HepG2 (cell line): ENCODE data around the gene SEC24A. TPM values are rescaled to one million over a fixed set of nuclear protein-coding genes. Genes with fewer than 3 reads are reported as not detected.

Experiments used
- ATAC-seq: fragments of 200-7000 bp; cut with Tn5 transposase; 3 replicates; pipeline ENCODE4 v1.9.1; 2020; ENCODE audit warnings: mild to moderate bottlenecking, moderate library complexity
- BruUV-seq: library from RNA; stranded (reverse); fragments of 400-500 nt; replicated peaks from 2 replicates; lab custom pipeline; 2021; lab: Mats Ljungman, UMichigan
- CTCF ChIA-PET: fragments of 300-600 bp; formaldehyde crosslinking; extraction: SDS; loops from one replicate; lab custom pipeline; 2021; ENCODE audit warnings: low total read pairs, inconsistent platforms, low intra/inter-chr PET ratio; lab: Yijun Ruan, JAX
- POLR2A ChIA-PET: fragments of 350-600 bp; sonication (Branson Sonifier 250); formaldehyde crosslinking; loops from one replicate; lab custom pipeline; 2020; ENCODE audit warnings: antibody characterized with exemption, inconsistent platforms; lab: Yijun Ruan, JAX
- DNase-seq: peaks from one replicate; pipeline ENCODE4 v3.0.0-alpha.2; 2015; ENCODE audit warnings: low spot score
- FAIRE-seq: peaks from 3 replicates; lab custom pipeline; 2011; peaks lifted over from hg19 to GRCh38; lab: Jason Lieb, UNC
- H2AFZ ChIP-seq: one replicate; pipeline ENCODE4 v1.6.1; 2011; ENCODE audit warnings: low read length, inconsistent platforms
- H3K27ac ChIP-seq: fragments of 300-600 bp; 3 replicates; pipeline ENCODE4 v1.8.0; 2011; ENCODE audit warnings: mixed run types, mild to moderate bottlenecking, mixed read lengths, low read length, inconsistent platforms; ENCODE audit not compliant: insufficient read depth; ENCODE audit errors: extremely low read length
- H3K27me3 ChIP-seq, 2 experiments: fragments of 200-600 bp in 1 of 2; 2 replicates in 1 of 2; 3 replicates in 1 of 2; pipeline versions ENCODE4 v1.6.0 to v1.8.0; 2011; ENCODE audit warnings: low read length in 2 of 2, mild to moderate bottlenecking in 2 of 2, moderate library complexity in 2 of 2, inconsistent platforms in 1 of 2; ENCODE audit not compliant: insufficient read depth in 2 of 2, control insufficient read depth in 1 of 2
- H3K36me3 ChIP-seq, 2 experiments: fragments of 200-600 bp in 1 of 2; replicated peaks in 1 of 2; 2 replicates in 1 of 2; 3 replicates in 1 of 2; pipeline versions ENCODE4 v1.5.1 to v1.8.0; 2011; ENCODE audit warnings: low read length in 2 of 2, inconsistent platforms in 1 of 2; ENCODE audit not compliant: insufficient read depth in 2 of 2, control insufficient read depth in 1 of 2
- H3K4me1 ChIP-seq: 2 replicates; pipeline ENCODE4 v1.5.1; 2012; ENCODE audit warnings: low read length, inconsistent platforms; ENCODE audit not compliant: insufficient read depth
- H3K4me2 ChIP-seq: 2 replicates; pipeline ENCODE4 v1.6.0; 2011; ENCODE audit warnings: low read depth, low read length, inconsistent platforms
- H3K4me3 ChIP-seq, 3 experiments: fragments of 200-600 bp in 1 of 3; sonication (generic), shearing (Covaris generic) in 1 of 3; replicated peaks in 1 of 3; 2 replicates each; pipeline ENCODE4 v1.5.1; 2011 to 2016; ENCODE audit warnings: low read length in 3 of 3, inconsistent platforms in 2 of 3, low read depth in 2 of 3, mild to moderate bottlenecking in 2 of 3, control low read depth in 1 of 3, mixed read lengths in 1 of 3; ENCODE audit not compliant: insufficient read depth in 1 of 3
- H3K79me2 ChIP-seq: one replicate; pipeline ENCODE4 v1.6.1; 2011; ENCODE audit warnings: low read length, inconsistent platforms; ENCODE audit not compliant: insufficient read depth
- H3K9ac ChIP-seq: 2 replicates; pipeline ENCODE4 v1.6.0; 2011; ENCODE audit warnings: mild to moderate bottlenecking, low read depth, low read length, inconsistent platforms; ENCODE audit not compliant: insufficient read depth
- H3K9me3 ChIP-seq: 2 replicates; pipeline ENCODE4 v1.5.1; 2012; ENCODE audit warnings: mild to moderate bottlenecking, low read length
- H4K20me1 ChIP-seq: 2 replicates; pipeline ENCODE4 v1.6.0; 2011; ENCODE audit warnings: inconsistent platforms, mild to moderate bottlenecking, low read length, moderate library complexity; ENCODE audit not compliant: insufficient read depth
- MIER3 ChIP-seq: IDR thresholded peaks from 2 replicates; pipeline ENCODE4 v1.6.1; 2016; ENCODE audit warnings: missing compliant biosample characterization, borderline replicate concordance
- PCBP2 ChIP-seq: fragments of 200-400 bp; formaldehyde crosslinking; optimal IDR thresholded peaks from 2 replicates; pipeline ENCODE3; 2018; ENCODE audit warnings: low read length, low read depth; ENCODE audit not compliant: poor library complexity, severe bottlenecking
- POLR2G ChIP-seq: fragments of 200-400 bp; formaldehyde crosslinking; IDR thresholded peaks from 2 replicates; pipeline ENCODE4 v1.6.1; 2018; ENCODE audit warnings: mild to moderate bottlenecking, low read depth, low read length, moderate library complexity
- RFX1 ChIP-seq: fragments of 450-650 bp; IDR thresholded peaks from 2 replicates; pipeline ENCODE4 v1.6.1; 2017
- RFX5 ChIP-seq: IDR thresholded peaks from 2 replicates; pipeline ENCODE4 v1.6.1; 2011; ENCODE audit warnings: low read depth, low read length, improper control_type of control experiment
- SMARCE1 ChIP-seq: fragments of 450-650 bp; IDR thresholded peaks from 2 replicates; pipeline ENCODE4 v1.6.1; 2017; ENCODE audit warnings: borderline replicate concordance
- SMYD3 ChIP-seq: sonication (generic); formaldehyde crosslinking; IDR thresholded peaks from 2 replicates; pipeline ENCODE4 v1.8.1; 2023; ENCODE audit warnings: mild to moderate bottlenecking, missing genetic modification reagents
- SP2 ChIP-seq: sonication (generic); formaldehyde crosslinking; IDR thresholded peaks from 2 replicates; pipeline ENCODE4 v1.5.1; 2020; ENCODE audit warnings: mild to moderate bottlenecking, missing genetic modification reagents
- YY1 ChIP-seq: IDR thresholded peaks from 2 replicates; pipeline ENCODE4 v1.6.1; 2011; ENCODE audit warnings: low read length, low read depth, moderate library complexity, mild to moderate bottlenecking; ENCODE audit not compliant: insufficient read depth, insufficient replicate concordance
- ZFX ChIP-seq: sonication (generic); formaldehyde crosslinking; IDR thresholded peaks from 2 replicates; pipeline ENCODE4 v1.4.0; 2020; ENCODE audit warnings: mild to moderate bottlenecking, low read depth, missing genetic modification reagents, moderate library complexity
- ZNF234 ChIP-seq: sonication (generic); formaldehyde crosslinking; conservative IDR thresholded peaks from 2 replicates; pipeline ENCODE4 v1.5.1; 2020; ENCODE audit warnings: mild to moderate bottlenecking, missing genetic modification reagents
- ZNF274 ChIP-seq: sonication (generic); formaldehyde crosslinking; IDR thresholded peaks from 2 replicates; pipeline ENCODE4 v1.5.1; 2020; ENCODE audit warnings: mild to moderate bottlenecking, missing genetic modification reagents
- ZNF598 ChIP-seq: sonication (generic); formaldehyde crosslinking; IDR thresholded peaks from 2 replicates; pipeline ENCODE4 v1.5.1; 2020; ENCODE audit warnings: mild to moderate bottlenecking, missing genetic modification reagents, borderline replicate concordance
- ZNF616 ChIP-seq: sonication (generic); formaldehyde crosslinking; IDR thresholded peaks from 2 replicates; pipeline ENCODE4 v1.5.0; 2020; ENCODE audit warnings: low read depth, mild to moderate bottlenecking, missing genetic modification reagents
- ZNF660 ChIP-seq: sonication (generic); formaldehyde crosslinking; IDR thresholded peaks from 2 replicates; pipeline ENCODE4 v1.5.1; 2020; ENCODE audit warnings: mild to moderate bottlenecking, low read depth, missing genetic modification reagents, borderline replicate concordance
- ZNF83 ChIP-seq: sonication (generic); formaldehyde crosslinking; IDR thresholded peaks from 2 replicates; pipeline ENCODE4 v1.4.0; 2020; ENCODE audit warnings: missing genetic modification reagents, mild to moderate bottlenecking, borderline replicate concordance
- WGBS: methylation state at CpG from one replicate; pipeline ENCODE4 v1.1.6; 2017; ENCODE audit warnings: low lambda C conversion rate; 5-methylcytosine and 5-hydroxymethylcytosine counted together
- in situ Hi-C: cut with HindIII; loops from 2 replicates; pipeline ENCODE4 v1.10.0; 2017; ENCODE audit warnings: low pct_unique_long_range_greater_than_20kb; ENCODE audit not compliant: extremely low pct_ligation_motif_present
- intact Hi-C: fragments of 100-400 bp; cut with micrococcal nuclease; formaldehyde crosslinking; loops from one replicate; pipeline ENCODE4 v1.10.0; 2022; ENCODE audit not compliant: unreplicated experiment
- polyA plus RNA-seq, 8 experiments: library from polyadenylated mRNA; depleted of rRNA in 3 of 8; stranded (reverse) in 7 of 8; unstranded in 1 of 8; fragments of >200 nt; fragmentation: Illumina TruSeq in 4 of 8; extraction: Trizol in 4 of 8; gene quantifications; 2 replicates each; pipeline versions ENCODE4 v1.2.1 to v1.2.3, GENCODE V29; 2011 to 2016; ENCODE audit warnings: low read depth in 4 of 8, missing spikeins in 1 of 8, mixed read lengths in 1 of 8; ENCODE audit not compliant: insufficient read depth in 1 of 8
- total RNA-seq, 5 experiments: library from RNA; depleted of rRNA; stranded (reverse); fragments of >200 nt; fragmentation: Illumina TruSeq; extraction: Trizol; gene quantifications; 2 replicates each; pipeline ENCODE4 v1.2.3, GENCODE V29; 2016; ENCODE audit warnings: low read depth in 1 of 5
- TF ChIP-seq, protein P1 (sequence below): sonication (generic); formaldehyde crosslinking; IDR thresholded peaks from 2 replicates; pipeline ENCODE4 v1.5.0; 2020; ENCODE audit warnings: mild to moderate bottlenecking, missing genetic modification reagents
- TF ChIP-seq, protein P2 (sequence below): sonication (generic); formaldehyde crosslinking; IDR thresholded peaks from 2 replicates; pipeline ENCODE4 v1.4.0; 2020; ENCODE audit warnings: missing genetic modification reagents, borderline replicate concordance

The SEC24A gene
- total and polyA plus RNA-seq, 2 of the 13 experiments (the other 11 are each of a cell fraction or from before 2014, with no cell fraction given): 30.5 to 56.8 TPM

DNA sequence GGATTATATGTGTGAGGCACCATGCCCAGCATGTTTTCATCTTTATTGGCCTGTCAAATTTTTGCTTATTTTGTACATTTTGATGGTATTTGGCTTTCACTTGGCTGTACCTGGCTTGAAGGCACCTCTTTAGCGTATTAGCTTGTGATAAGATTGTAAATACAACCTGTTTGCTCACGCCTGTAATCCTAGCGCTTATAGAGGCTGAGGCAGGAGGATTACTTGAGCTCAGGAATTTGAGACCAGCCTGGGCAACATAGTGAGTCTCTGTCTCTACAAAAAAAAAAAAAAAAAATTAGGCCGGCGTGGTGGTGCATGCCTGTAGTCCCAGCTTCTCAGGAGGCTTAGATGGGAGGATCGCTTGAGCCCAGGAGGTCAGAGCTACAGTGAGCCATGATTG lies 11.3 kb downstream of the SEC24A start (continued):
- TF ChIP-seq, protein P1, sequence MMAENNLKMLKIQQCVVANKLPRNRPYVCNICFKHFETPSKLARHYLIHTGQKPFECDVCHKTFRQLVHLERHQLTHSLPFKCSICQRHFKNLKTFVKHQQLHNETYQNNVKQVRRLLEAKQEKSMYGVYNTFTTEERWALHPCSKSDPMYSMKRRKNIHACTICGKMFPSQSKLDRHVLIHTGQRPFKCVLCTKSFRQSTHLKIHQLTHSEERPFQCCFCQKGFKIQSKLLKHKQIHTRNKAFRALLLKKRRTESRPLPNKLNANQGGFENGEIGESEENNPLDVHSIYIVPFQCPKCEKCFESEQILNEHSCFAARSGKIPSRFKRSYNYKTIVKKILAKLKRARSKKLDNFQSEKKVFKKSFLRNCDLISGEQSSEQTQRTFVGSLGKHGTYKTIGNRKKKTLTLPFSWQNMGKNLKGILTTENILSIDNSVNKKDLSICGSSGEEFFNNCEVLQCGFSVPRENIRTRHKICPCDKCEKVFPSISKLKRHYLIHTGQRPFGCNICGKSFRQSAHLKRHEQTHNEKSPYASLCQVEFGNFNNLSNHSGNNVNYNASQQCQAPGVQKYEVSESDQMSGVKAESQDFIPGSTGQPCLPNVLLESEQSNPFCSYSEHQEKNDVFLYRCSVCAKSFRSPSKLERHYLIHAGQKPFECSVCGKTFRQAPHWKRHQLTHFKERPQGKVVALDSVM: peak; percentile 95

DNA sequence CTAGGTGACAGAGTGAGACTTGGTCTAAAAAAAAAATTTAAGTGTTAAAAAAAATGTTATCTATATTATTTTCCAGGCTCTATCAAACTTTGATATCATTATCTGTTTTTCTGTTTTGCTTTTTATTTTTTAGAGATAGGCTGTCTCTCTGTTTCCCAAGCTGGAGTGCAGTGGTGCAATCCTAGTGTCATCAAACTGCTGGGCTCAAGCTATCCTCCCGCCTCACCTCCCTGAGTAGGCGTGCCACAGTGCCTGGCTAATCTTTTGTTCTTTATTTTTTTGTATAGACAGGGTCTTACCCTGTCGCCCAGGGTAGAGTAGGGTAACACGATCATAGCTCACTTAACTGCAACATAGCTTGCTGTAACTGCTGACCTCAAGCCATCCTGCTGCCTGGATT lies 14.4 kb downstream of the SEC24A start:
- TF ChIP-seq PCBP2 (no peak), SP2 (CRISPR knock-in tag) (no peak), SMYD3 (CRISPR knock-in tag) (no peak), SMARCE1 (no peak), YY1 (no peak), ZNF234 (CRISPR knock-in tag) (no peak), ZNF616 (CRISPR knock-in tag) (no peak), ZNF83 (CRISPR knock-in tag) (no peak), RFX1 (no peak), ZNF598 (CRISPR knock-in tag) (no peak), MIER3 (no peak), RFX5 (no peak), ZNF660 (no peak), ZFX (no peak), ZNF274 (CRISPR knock-in tag) (no peak), POLR2G (no peak)
- TF ChIP-seq, protein P2, sequence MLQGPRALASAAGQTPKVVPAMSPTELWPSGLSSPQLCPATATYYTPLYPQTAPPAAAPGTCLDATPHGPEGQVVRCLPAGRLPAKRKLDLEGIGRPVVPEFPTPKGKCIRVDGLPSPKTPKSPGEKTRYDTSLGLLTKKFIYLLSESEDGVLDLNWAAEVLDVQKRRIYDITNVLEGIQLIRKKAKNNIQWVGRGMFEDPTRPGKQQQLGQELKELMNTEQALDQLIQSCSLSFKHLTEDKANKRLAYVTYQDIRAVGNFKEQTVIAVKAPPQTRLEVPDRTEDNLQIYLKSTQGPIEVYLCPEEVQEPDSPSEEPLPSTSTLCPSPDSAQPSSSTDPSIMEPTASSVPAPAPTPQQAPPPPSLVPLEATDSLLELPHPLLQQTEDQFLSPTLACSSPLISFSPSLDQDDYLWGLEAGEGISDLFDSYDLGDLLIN (CRISPR knock-in tag): no peak
- no peak overlapping the region for H3K4me2 ChIP-seq
- POLR2A ChIA-PET: interaction anchor here (0.8 to 1.6 kb wide), 2 partner anchors 14 to 76 kb away, joined by 3 to 6 read pairs; partner anchors contain the start of gene SEC24A
- no peak overlapping the region for H2AFZ ChIP-seq
- no peak for FAIRE-seq
- no TSS peak for BruUV-seq
- no peak overlapping the region for H3K27ac ChIP-seq
- DNase-seq: no peak
- no peak overlapping the region for H3K4me3 ChIP-seq
- ATAC-seq: no peak
- intact Hi-C loops (loop anchor here (5.0 kb wide), 1 partner anchor 71 kb away; no protein-coding TSS in a partner anchor), in situ Hi-C loops (no loop called here)
- H3K9ac ChIP-seq: no peak overlapping the region
- peaks cover 59% of the 10 kb centered on the region for H4K20me1 ChIP-seq
- H3K36me3 ChIP-seq: peaks cover 15 to 51% of the 10 kb centered on the region in 2 experiments
- CTCF ChIA-PET: no interaction called here
- peaks cover 67% of the 10 kb centered on the region for H3K79me2 ChIP-seq
- no peaks in the 10 kb centered on the region for H3K9me3 ChIP-seq
- WGBS: 98% methylated on average over 4 of the region's 4 CpGs
- H3K4me1 ChIP-seq: peaks cover 20% of the 10 kb centered on the region
- H3K27me3 ChIP-seq: no peaks in the 10 kb centered on the region
